ENCODE results near the gene EDAR.

GRCh38 chr2:109032229-109032820, 43.3 kb upstream of the EDAR start:
- TF ChIP-seq, protein P1, sequence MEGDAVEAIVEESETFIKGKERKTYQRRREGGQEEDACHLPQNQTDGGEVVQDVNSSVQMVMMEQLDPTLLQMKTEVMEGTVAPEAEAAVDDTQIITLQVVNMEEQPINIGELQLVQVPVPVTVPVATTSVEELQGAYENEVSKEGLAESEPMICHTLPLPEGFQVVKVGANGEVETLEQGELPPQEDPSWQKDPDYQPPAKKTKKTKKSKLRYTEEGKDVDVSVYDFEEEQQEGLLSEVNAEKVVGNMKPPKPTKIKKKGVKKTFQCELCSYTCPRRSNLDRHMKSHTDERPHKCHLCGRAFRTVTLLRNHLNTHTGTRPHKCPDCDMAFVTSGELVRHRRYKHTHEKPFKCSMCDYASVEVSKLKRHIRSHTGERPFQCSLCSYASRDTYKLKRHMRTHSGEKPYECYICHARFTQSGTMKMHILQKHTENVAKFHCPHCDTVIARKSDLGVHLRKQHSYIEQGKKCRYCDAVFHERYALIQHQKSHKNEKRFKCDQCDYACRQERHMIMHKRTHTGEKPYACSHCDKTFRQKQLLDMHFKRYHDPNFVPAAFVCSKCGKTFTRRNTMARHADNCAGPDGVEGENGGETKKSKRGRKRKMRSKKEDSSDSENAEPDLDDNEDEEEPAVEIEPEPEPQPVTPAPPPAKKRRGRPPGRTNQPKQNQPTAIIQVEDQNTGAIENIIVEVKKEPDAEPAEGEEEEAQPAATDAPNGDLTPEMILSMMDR (conservative IDR thresholded peaks at IDR 0.05 in 1 of 2, IDR thresholded peaks at IDR 0.05 in 1 of 2; ENCODE audit: low read depth in 1 of 2, low read length in 2 of 2) = no peak
- TF ChIP-seq EZH2 (IDR thresholded peaks at IDR 0.05; ENCODE audit: low read length, missing control alignments) = no peak

Data from fibroblast of lung (primary cell).